HG02943 (cell line): ENCODE results near the gene SESN3.
"Not testable (repeated sequence)": the region's sequence is repeated elsewhere in the genome, so short reads cannot be mapped to it uniquely, and the experiment has no call there.

Source experiments
- ATAC-seq: cut with Tn5 transposase; IDR thresholded peaks from one replicate; pipeline ENCODE4 v1.9.1; 2021; ENCODE audit warnings: mild to moderate bottlenecking, low read depth, moderate library complexity; ENCODE audit not compliant: unreplicated experiment

Gene SESN3

GRCh38 chr11:95156133-95156721 is 74.8 kb downstream of the SESN3 start:
- ATAC-seq: no peak

- ATAC-seq: no peak
These were observed 75.6 kb downstream of the SESN3 start for GRCh38 chr11:95155385-95155784.

GRCh38 chr11:95154514-95154913 is 76.5 kb downstream of the SESN3 start:
- ATAC-seq: no peak

DNA sequence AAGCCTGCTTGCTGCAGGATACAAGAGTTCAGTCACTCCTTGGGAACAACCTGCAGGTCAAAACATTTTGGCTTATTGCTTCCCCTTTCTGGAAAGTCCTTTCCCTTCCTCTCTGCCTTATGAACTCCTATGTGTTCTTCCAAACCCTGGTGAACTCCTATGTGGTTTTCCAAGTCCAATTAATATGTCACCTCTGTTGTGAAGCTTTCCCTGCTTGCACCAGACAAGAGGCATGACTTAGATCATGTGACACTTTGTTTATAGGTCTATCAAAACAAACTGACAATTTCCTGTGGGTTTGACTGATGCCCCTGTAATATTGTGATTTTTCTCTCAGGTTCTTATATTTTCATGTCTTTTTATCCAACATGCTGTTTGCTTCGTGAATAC is 77.2 kb downstream of the SESN3 start:
- ATAC-seq: no peak

DNA sequence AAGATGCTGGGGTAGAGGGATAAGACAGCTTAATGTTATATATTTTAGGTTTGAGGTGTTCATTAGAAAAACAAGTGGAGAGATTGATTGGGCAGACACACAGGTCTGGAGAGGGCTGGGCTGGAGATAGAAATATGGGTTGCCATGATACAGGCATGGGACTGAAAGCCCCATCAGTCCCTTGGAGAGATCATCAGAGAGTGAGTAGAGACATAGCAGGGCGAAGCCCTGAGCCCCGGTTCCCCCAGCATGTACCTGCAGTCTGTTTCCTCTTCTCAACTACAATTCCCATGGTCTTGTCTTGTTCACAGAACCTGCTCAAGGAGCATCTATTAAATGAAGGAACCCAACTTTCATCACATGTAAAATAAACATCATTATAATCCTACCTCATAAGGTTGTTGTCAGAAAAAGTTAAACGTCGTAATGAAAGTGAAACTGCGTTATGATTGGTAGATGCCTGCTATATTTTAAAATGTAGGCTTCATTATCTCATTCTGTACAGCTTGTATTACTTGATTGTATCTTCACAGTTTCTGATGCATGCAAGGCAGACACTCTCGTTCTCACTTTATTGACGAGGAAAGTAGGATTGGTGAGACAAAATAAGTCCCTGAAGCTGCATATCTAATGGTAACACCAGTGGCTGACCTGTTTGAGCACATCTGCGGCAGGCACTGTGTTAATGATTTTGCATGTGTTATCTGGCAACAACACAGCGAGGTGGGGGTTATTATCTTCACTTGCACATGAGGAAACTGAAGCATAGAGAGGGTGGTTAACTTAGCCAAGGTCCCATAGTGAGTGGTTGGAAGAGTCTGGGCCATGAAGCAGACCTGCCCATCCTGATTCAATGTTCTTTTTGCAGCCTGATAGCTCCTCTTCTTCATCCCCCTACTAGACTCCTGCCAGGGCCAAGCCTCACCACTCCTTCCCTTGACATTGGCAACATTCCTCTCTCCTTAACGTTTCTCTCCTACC is 77.8 kb downstream of the SESN3 start:
- no peak for ATAC-seq

DNA sequence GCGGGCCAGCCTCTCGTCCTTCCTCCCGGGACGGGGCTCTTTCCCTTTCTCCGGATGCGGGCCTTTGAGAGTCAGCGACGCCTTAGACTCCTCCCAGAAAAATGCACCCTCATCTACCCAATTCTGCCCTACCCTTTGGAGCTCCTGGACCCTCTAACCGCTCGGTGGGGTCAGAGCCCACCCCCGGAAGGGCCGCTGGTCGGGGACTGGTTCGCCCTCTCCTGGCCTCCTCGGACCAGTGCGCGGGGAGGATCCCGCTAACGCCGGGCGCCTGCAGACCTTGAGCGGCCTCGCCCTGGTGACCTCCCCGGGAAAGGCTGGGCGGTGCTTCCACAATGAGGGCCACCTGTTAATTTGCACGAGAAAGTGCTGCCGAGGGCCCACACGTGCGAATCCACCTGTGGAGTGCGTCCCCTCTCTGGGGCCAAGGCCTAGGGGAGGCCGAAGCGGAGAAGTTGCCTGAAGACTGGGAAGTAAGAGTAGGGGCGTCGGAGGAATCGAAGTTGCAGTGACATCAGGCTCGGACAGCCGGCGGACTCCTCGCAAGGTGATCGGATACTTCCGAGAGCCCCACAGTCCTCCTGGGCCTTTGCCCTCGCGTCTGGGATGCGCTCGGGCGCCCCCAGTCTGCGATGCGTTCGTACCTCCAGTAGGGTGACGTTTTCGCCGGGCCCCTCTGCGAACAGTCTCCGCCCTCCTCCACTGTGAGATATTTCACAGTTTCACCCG is 79.9 kb downstream of the SESN3 start:
- peak; percentile 90 for ATAC-seq

GRCh38 chr11:95149651-95150364 is 81.2 kb downstream of the SESN3 start:
- no peak for ATAC-seq

- ATAC-seq: no peak
These were observed 82.1 kb downstream of the SESN3 start for GRCh38 chr11:95148938-95149337.

- ATAC-seq: no peak
These were observed 82.6 kb downstream of the SESN3 start for GRCh38 chr11:95148406-95148805.

DNA sequence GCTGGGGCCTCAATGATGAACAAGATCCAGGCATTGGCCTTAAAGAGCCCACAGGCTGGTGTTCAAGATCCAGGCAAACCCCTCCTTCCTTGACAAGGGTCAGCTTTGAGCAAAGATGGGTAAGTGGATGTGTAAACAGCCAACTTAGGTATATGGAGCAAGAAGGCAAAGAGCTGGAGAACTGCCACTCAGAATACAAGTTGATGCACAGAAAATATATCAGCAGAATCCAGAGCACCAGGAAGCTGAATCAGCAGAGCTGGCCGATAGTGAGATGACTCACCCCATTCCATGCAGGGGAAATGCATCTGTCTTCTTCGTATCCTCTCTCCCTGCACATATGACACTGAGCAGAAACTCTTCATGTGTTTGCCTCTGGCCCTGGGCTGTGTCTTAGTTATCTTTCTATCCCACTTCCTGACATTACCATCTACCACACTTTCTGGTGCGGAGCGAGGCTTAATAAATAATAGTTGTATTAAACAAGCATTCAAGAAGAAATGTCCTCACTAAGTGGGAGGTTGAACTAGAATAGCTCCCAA is 83.6 kb downstream of the SESN3 start:
- ATAC-seq: no peak

DNA sequence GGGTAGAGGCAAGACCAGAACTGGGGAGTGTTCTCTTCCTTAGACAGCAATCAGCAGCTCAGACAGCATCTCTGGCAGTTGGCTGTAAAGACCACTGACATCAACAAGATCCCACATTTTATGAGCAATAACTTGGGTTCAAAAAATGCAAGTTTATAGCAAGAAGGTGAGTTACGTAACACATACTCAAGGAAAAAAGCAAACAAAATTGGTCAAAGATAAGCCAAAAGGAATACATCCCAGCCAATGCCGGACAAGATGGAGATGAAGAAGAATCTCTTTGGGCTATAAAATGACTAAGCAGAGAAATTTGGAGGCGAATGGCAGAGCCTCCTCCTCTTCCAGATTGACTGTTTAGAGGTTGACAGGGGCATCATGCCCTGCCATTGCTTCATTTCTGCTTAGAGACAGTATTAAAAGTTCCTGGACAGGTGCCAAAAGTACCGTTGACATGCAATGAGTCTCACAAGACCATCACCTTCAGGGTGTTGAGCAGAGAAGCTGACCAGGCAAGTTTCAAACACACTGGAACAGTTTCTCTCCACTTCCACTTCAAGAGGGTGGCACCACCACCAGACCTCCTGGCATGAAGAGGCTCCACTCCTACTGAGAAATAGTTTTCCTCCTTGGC is 85.5 kb downstream of the SESN3 start:
- ATAC-seq: no peak

- no peak for ATAC-seq
These were observed 86.4 kb downstream of the SESN3 start for GRCh38 chr11:95144313-95145235.

- ATAC-seq: no peak
These were observed 87.8 kb downstream of the SESN3 start for GRCh38 chr11:95143106-95143681.

DNA sequence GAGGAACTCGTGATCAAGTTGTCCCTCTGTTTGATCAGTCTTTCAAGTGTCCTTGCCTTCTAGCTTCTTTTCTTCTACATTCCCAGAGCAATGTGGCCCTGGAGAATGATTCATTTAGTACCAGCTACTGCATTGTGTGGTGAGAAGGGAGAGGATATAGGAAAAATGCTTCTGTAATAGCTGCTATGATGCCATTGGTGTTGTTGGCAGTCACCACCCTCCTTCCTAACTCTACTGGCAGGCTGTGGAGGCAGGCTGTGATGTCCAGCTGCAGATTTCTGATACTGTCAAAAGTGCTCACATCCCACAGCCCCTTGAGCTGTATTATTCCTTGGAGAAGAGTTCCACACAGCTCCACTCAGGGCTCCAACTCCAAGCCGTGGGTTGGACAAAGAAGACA is 88.6 kb downstream of the SESN3 start:
- no peak for ATAC-seq

DNA sequence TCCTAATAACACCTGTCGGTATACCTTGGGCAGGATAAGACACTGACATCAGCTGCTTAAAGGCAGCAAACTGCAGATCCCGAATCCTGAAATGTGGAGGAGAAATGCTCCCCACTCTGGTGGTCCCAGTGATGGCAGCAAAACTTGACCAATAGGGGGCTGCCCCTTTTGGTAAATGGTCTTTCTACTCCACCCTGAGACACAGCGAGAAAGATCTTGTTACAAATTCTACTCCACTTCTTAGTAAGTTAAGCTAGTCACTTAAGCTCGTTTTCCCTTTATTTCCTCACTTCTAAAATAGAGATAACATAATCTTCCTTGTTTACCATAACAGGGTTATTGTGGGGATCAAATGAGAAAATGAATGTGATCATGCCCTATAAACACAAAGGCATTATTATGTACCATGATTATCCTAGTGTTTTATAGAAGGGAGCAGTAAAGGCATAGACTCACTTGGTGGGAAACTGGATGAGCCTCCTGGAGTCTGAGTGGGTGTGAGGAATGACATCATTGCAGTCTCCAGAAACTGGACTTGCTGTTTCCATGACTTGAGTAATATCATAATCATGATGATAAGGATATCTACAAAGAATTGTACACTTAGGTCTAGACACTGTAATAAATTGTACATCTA is 90.5 kb downstream of the SESN3 start:
- ATAC-seq: no peak

DNA sequence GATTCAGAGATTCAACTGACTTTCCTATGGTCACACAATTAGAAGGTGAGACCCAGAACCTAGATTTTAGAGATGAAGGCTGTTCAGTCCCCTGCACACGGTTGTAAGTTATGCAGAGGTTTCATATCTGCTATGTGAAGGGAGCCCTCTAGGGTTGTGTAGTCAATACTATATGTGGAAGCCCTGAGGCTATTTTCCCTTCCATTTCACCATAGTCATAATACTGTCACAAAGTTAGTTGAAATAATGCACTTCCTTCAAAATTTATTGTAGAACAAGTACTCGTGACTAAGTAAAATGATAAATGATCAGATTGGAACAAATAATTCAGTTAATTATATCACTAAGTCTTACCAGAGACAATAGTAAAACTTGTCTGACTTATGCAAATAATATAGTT is 92.6 kb downstream of the SESN3 start:
- ATAC-seq: no peak

GRCh38 chr11:95137299-95137698 is 93.7 kb downstream of the SESN3 start:
- no peak for ATAC-seq

GRCh38 chr11:95136747-95137146 is 94.3 kb downstream of the SESN3 start:
- ATAC-seq: not testable (repeated sequence)
